K562 (cell line): Measurements from ENCODE around the gene STX18. TPM values are rescaled to one million over a fixed set of nuclear protein-coding genes. Genes with fewer than 3 reads are reported as not detected.

Experiments
- E2F4 ChIP-seq: sonication (generic); formaldehyde crosslinking; IDR thresholded peaks from 2 replicates; pipeline ENCODE4 v1.8.0; 2022; ENCODE audit warnings: mild to moderate bottlenecking, low read depth, missing genetic modification reagents
- ILF3 ChIP-seq: fragments of 450-650 bp; IDR thresholded peaks from 2 replicates; pipeline ENCODE4 v1.6.1; 2018; ENCODE audit warnings: antibody characterized with exemption, mild to moderate bottlenecking, moderate library complexity, borderline replicate concordance
- JUNB ChIP-seq: fragments of 450-650 bp; formaldehyde crosslinking; conservative IDR thresholded peaks from 2 replicates; pipeline ENCODE4 v1.4.0; 2020; ENCODE audit warnings: mild to moderate bottlenecking
- MAFK ChIP-seq: IDR thresholded peaks from 2 replicates; pipeline ENCODE4 v1.6.1; 2011; ENCODE audit warnings: low read length, improper control_type of control experiment
- OTX1 ChIP-seq: fragments of 450-650 bp; formaldehyde crosslinking; IDR thresholded peaks from 2 replicates; pipeline ENCODE4 v1.4.0; 2022; ENCODE audit warnings: mild to moderate bottlenecking
- POLR2AphosphoS5 ChIP-seq: IDR thresholded peaks from 2 replicates; pipeline ENCODE4 v1.6.1; 2011; ENCODE audit warnings: mild to moderate bottlenecking, low read depth, low read length, moderate library complexity; ENCODE audit not compliant: control insufficient read depth, insufficient read depth
- REST ChIP-seq, 2 experiments: fragments of 450-650 bp; formaldehyde crosslinking in 1 of 2; IDR thresholded peaks; 2 replicates each; pipeline versions ENCODE4 v1.4.0 to v1.6.1; 2014 to 2020; ENCODE audit warnings: mild to moderate bottlenecking in 2 of 2, borderline replicate concordance in 1 of 2, low read depth in 1 of 2
- SMARCA4 ChIP-seq: fragments of 450-650 bp; IDR thresholded peaks from 2 replicates; pipeline ENCODE4 v1.6.1; 2016
- SOX6 ChIP-seq: fragments of 450-650 bp; IDR thresholded peaks from 2 replicates; pipeline ENCODE4 v1.6.1; 2014; ENCODE audit warnings: mild to moderate bottlenecking
- SP1 ChIP-seq: sonication (generic); formaldehyde crosslinking; IDR thresholded peaks from 2 replicates; pipeline ENCODE4 v1.8.1; 2022; ENCODE audit warnings: mild to moderate bottlenecking, missing genetic modification reagents
- STAT5A ChIP-seq: IDR thresholded peaks from 2 replicates; pipeline ENCODE4 v1.6.1; 2012; ENCODE audit warnings: low read length, inconsistent platforms, borderline replicate concordance
- ZBTB8A ChIP-seq: fragments of 450-650 bp; IDR thresholded peaks from 2 replicates; pipeline ENCODE4 v1.6.1; 2018; ENCODE audit warnings: mild to moderate bottlenecking, moderate library complexity; ENCODE audit not compliant: partially characterized antibody
- ZMIZ1 ChIP-seq, 2 experiments: fragments of 150-350 bp in 1 of 2; IDR thresholded peaks; 2 replicates each; pipeline ENCODE4 v1.6.1; 2012 to 2016; ENCODE audit warnings: low read depth in 2 of 2, low read length in 2 of 2, mild to moderate bottlenecking in 1 of 2, moderate library complexity in 1 of 2
- ZNF79 ChIP-seq: fragments of 250-450 bp; sonication (Bioruptor Pico); IDR thresholded peaks from 2 replicates; pipeline ENCODE4 v1.4.0; 2020; ENCODE audit warnings: low read depth, mild to moderate bottlenecking, moderate library complexity
- polyA plus RNA-seq, 8 experiments: library from polyadenylated mRNA; depleted of rRNA in 4 of 8; stranded (reverse) in 5 of 8; unstranded in 3 of 8; fragments of >200 nt; fragmentation: Nextera tagmentation in 2 of 8; fragmentation: Illumina TruSeq in 1 of 8; extraction: Ambion mirVana in 2 of 8; extraction: Trizol in 1 of 8; gene quantifications; 2 replicates each; pipeline versions ENCODE4 v1.2.1 to v1.2.3, GENCODE V29; 2011 to 2014; ENCODE audit warnings: inconsistent platforms in 1 of 8, missing spikeins in 1 of 8
- total RNA-seq, 7 experiments: library from RNA; depleted of rRNA in 6 of 7; stranded (reverse); fragments of >200 nt in 6 of 7; fragmentation: Illumina TruSeq in 2 of 7; extraction: Trizol in 2 of 7; gene quantifications; 2 replicates each; pipeline versions ENCODE4 v1.2.1 to v1.2.3, GENCODE V29; 2011 to 2021; ENCODE audit warnings: low replicate concordance in 1 of 7

Gene STX18
- total and polyA plus RNA-seq, 9 of the 15 experiments (the other 6 are each of a cell fraction or from before 2014, with no cell fraction given): 6.2 to 41.7 (median 22.7) TPM

GRCh38 chr4:4443821-4444220, 98.0 kb downstream of the STX18 start (continued):
- no peak for TF ChIP-seq REST (IDR thresholded peaks at IDR 0.05; ENCODE audit: borderline replicate concordance)
- TF ChIP-seq REST (CRISPR knock-in tag; IDR thresholded peaks at IDR 0.05; ENCODE audit: low read depth): no peak
- TF ChIP-seq JUNB: no peak
- no peak for TF ChIP-seq ILF3
- no peak for TF ChIP-seq ZNF79 (CRISPR knock-in tag)
- no peak for TF ChIP-seq E2F4 (CRISPR knock-in tag)
- TF ChIP-seq POLR2AphosphoS5: peak; percentile 64; the same call in 1 of the 2 replicates
- TF ChIP-seq SOX6: peak; percentile 24; the same call in 1 of the 2 replicates
- peak; percentile 97 for TF ChIP-seq MAFK
- TF ChIP-seq STAT5A: peak; percentile 32; the same call in 1 of the 2 replicates
- TF ChIP-seq SMARCA4: peak; percentile 56; the same call in 1 of the 2 replicates
- no peak for TF ChIP-seq ZMIZ1 (IDR thresholded peaks at IDR 0.05; ENCODE audit: low read depth in 2 of 2, low read length in 2 of 2)
- TF ChIP-seq SP1 (CRISPR knock-in tag): no peak
- no peak for TF ChIP-seq ZBTB8A
- TF ChIP-seq OTX1 (CRISPR knock-in tag): no peak
